NCI-H2196 treated with DMSO at 0.1 percent for 48 hours (cell line): Measurements from ENCODE around the gene FAM236C.
"Not testable (repeated sequence)": the region's sequence is repeated elsewhere in the genome, so short reads cannot be mapped to it uniquely, and the experiment has no call there.

Experiments used
- DNase-seq: peaks from one replicate; lab custom pipeline; 2025; ENCODE audit not compliant: unreplicated experiment; lab: John Stamatoyannopoulos, UW

The FAM236C gene

DNA sequence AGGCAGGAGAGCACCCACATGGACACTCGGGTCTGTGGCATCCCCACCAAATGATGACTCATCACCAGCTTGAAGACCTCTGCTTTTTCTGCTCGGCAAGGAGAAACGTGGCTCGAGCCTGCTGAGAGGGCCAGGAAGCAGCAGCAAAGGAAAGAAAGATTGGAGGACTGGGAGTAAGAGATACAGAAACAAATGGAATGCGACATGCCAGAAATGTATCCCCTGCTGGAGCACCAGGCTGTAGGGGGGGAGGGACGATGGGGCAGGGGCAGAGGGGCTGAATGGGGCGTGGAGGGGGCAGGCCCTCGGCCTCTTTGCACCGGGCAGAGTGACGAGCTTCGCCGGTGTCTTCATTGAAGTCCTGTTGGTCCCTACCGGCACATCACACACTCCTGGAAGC, at the start of gene FAM236C:
TSS of gene FAM236C (plus strand) at position 301 of the 400 bp plus-strand sequence. CDS start 100 bp downstream, outside the sequence.
- DNase-seq: not testable (repeated sequence)

DNA sequence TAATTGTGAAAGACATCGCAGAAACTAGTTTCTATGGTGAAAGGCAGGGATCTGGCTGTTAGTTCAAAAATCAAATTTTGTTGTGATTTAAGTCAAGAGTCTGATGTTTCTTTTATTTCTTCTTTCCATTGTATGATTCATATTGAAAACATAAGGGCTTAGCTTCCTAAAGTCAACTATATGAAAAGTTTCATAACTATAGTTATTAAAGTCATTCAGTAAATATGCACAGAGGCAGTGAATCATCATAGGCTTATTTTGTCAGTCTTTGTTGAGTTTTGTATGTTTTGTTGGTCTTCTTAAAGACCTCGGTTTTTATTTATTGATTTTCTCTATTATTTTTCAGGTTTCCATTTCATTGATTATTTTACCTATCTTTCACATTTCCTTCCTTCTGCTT, 29.5 kb upstream of the FAM236C start:
- DNase-seq: not testable (repeated sequence)

DNA sequence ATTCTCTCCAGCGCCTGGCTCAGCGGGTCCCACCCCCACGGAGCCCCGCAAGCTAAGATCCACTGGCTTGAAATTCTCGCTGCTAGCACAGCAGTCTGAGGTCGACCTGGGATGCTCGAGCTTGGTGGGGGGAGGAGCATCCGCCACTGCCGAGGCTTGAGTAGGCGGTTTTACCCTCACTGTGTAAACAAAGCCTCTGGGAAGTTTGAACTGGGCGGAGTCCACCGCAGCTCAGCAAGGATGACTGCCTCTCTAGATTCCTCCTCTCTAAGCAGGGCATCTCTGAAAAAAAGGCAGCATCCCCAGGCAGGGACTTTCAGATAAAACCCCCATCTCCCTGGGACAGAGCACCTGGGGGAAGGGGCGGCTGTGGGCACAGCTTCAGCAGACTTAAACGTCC, 22.7 kb upstream of the FAM236C start:
- not testable (repeated sequence) for DNase-seq

DNA sequence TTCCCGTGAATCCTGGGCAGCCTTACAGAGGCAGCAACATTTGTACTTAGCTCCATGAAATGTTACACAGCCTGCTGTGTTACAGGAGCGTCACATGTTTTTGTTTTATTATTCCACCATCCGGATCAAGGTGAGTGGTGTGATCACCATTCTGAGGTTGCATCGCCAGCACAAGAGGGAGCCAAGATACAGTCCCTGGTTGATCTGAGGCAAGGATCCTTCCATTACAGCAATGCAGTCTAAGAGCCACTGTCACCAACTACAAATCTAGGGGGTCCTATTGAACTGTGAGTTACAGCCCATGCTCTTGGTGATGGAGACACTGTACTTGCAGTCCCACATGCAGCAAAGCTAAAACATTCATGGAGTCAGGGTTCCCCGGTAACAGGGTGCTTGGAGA, 3.7 kb downstream of the FAM236C start:
- DNase-seq: not testable (repeated sequence)

DNA sequence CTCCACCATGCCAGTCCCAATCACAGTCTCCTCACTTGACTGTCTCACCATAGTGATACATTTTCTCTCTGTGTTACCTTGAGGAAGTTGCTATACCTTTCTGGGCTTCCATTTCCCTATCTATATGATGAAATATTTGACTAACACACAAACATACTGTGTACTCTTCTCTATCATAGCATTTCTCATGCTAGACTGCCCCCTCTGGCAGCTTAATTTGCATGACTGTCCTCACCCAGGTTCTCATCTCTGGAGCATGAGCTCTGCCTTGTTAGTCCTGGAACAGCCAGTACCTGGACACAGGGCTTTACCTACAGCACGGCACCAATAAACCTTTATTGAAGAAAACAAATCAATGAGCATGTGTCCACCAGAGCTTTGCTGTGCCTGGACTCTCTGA, 19.9 kb downstream of the FAM236C start:
- DNase-seq: not testable (repeated sequence)

DNA sequence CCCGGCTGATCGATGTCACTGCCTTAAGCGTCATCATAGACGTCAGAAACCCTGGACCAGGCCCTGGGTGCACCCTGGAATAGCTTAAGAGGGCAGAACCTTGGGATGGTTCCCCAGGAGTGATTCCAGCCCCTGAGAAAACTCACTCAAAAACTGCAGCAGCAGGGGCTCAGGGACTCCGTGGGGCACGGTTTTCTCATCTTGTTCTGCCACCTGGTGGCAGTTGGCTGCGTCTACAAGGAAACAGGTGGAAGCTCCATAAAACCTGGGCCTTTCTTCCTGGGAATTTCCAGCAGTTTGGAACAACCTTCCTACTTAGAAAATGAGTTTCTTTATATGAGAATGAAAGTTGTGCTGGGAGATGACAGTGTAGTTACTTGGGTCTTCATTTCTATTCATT, 24.0 kb downstream of the FAM236C start:
- DNase-seq: not testable (repeated sequence)

DNA sequence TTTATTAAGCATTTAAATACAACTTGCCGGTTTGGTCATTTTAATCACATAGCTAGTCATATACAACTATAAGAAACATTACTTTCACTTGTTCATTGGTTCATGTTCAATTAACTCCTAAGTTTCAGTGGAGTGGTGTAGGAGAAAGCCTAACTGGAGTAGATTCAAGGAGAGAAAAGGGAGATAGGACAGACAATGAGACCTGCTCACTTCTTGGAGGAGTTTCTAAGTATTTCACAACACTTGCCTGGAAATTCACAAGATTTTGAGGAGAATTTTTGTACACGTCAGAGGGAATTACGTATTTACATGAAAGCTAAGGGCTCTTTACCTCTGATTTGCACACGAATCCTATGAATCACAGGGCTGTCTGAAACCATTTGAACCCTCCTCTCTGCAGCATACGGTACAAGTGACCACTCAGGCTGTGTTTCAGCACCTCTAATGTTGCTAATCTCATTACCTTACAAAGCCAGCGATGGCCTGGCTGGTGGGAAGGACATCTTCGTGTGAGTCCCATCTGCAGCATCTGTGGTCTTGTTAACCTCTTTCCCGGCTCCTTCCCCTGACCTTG, 24.6 kb downstream of the FAM236C start:
- DNase-seq: not testable (repeated sequence)

DNA sequence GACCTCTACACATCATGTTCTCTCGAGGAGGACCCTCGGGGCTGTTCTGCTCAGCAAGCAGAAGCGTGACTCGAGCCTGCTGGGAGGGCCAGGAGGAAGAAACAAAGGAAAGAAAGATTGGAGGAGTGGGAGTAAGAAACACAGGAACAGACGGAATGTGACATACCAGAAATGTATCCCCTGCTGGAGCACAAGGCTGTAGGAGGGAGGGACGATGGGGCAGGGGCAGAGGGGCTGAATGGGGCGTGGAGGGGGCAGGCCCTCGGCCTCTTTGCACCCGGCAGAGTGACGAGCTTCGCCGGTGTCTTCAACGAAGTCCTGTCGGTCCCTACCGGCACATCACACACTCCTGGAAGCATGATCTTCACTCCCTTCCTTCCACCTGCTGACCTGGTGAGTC, 25.5 kb downstream of the FAM236C start, which contains the start of gene FAM236A:
TSS of gene FAM236A (plus strand) at position 301 of the 400 bp plus-strand sequence. CDS start at position 358, 57 bp downstream.
- DNase-seq: not testable (repeated sequence)

DNA sequence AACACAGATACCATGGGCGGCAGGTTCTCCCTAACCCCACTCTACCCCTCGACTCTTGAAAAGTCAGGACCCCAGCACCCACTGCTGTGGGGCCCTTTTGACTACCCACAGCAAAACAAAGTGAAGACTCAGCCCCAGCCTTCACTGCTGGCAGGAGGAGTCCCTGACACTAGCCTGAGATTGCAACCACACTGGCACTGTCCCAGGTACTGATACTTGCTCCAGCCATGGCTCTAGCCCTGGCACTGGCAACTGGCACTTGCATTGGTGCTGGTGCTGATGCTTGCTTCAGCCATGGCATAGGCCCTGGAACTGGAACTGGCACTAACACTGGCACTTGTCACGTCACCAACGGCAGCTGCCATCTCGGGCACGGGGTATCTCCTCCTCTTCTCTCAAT, 29.9 kb downstream of the FAM236C start:
- not testable (repeated sequence) for DNase-seq

DNA sequence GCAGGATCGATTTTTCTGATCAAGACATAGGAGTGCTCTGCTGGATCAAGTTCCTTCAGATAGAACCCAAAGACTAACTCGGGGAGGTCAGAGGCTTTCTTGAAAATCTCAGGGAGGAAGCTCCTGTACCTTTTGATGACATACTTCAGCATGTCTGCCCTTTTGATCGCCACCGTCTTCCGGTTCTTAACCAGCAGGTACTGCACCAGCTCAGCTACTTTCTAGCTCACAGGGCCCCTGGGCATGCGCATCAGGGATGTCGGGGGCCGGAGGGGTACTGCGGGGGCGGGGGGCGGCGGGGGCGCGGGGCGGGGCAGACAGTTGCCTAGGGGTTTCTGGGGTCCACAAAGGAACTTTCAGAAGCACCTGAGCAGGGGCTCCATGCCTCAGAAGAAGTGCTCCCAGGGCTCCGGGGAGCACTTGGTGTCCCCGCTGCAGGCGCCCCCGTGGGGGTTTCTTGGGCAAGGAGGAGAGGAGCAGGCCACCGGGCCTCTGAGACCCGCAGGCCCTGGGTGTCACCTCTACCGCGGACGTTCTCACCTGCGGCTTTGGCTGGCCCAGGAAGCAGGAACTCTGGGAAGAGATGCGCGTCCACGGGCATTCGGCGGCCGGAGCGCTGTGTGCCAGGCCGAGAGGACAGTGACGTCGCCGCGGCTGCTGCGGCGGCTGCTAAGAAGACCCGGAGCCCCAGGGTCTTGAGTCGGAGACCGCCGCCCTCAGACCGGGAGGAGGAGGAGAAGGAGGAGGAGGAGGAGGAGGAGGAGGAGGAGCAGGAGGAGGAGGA, 30.8 kb downstream of the FAM236C start:
- DNase-seq: not testable (repeated sequence)

DNA sequence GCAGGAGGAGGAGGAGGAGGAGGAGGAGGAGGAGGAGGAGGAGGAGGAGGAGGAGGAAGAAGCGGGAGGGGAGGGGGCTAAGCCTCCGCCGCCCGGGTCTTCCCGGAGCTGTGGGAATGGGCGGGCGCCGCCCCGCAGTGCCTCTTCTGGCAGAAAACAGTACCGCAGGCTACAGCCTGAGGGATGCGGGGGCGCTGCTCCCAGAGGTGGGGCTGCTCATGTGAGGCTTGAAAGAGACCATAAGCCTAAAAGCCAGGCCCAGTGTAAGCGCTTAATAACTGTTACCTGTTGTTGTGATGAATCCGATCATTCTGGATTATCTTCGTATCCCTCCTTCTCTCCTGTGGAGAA, 31.4 kb downstream of the FAM236C start, which contains the start of gene DMRTC1:
TSS of gene DMRTC1 (minus strand) at position 19 of the 351 bp plus-strand sequence. CDS start 68,143 bp downstream, outside the sequence.
- DNase-seq: not testable (repeated sequence)

DNA sequence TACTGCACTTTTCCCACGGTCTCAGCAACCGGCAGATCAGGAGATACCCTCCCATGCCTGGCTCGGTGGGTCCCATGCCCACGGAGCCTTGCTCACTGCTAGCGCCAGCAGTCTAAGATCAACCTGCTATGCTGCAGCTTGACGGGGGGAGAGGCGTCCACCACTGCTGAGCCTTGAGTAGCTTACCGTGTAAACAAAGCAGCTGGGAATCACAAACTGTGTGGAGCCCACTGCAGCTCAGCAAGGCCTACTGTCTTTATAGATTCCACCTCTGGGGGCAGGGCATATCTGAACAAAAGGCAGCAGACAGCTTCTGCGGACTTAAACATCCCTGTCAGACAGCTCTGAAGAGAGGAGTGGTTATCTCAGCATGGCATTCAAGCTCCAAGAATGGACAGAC, 47.6 kb downstream of the FAM236C start:
- DNase-seq: not testable (repeated sequence)
